Activated CD4-positive, alpha-beta memory T cell treated with anti-CD3 and anti-CD28 coated beads, Interleukin-2, amount 10 ng/mL, durations not matched to agents 7 days and 5 days (primary cell): ENCODE data around the gene ELP4. TPM values are rescaled to one million over a fixed set of nuclear protein-coding genes. Genes with fewer than 3 reads are reported as not detected.
"Not testable (repeated sequence)": the region's sequence is repeated elsewhere in the genome, so short reads cannot be mapped to it uniquely, and the experiment has no call there.

ENCODE experiments used
- CTCF ChIA-PET: fragments of 350-600 bp; sonication (Branson Sonifier 250); formaldehyde crosslinking; loops from one replicate; lab custom pipeline; 2021; ENCODE audit warnings: antibody characterized with exemption, inconsistent platforms; lab: Charles Lee
- POLR2A ChIA-PET: fragments of 350-600 bp; sonication (Branson Sonifier 250); formaldehyde crosslinking; loops from one replicate; lab custom pipeline; 2021; ENCODE audit warnings: antibody characterized with exemption; lab: Charles Lee
- DNase-seq: peaks from one replicate; pipeline ENCODE4 v3.0.0-alpha.2; 2020
- H3K27ac Mint-ChIP-seq: one replicate; pipeline ENCODE4 v1.8.0; 2021; ENCODE audit warnings: mild to moderate bottlenecking, mixed read lengths
- H3K27me3 Mint-ChIP-seq: one replicate; pipeline ENCODE4 v1.8.0; 2021; ENCODE audit warnings: mixed read lengths
- H3K36me3 Mint-ChIP-seq: one replicate; pipeline ENCODE4 v1.8.0; 2021; ENCODE audit warnings: low read depth, mixed read lengths
- H3K4me1 Mint-ChIP-seq: one replicate; pipeline ENCODE4 v1.8.0; 2021; ENCODE audit warnings: mixed read lengths
- H3K4me3 Mint-ChIP-seq: one replicate; pipeline ENCODE4 v1.8.0; 2021; ENCODE audit warnings: mild to moderate bottlenecking, mixed read lengths
- H3K9me3 Mint-ChIP-seq: one replicate; pipeline ENCODE4 v1.8.0; 2021; ENCODE audit warnings: mixed read lengths
- total RNA-seq, 2 experiments: library from RNA; stranded (reverse); gene quantifications; one replicate each; pipeline ENCODE4 v1.2.3, GENCODE V29; 2021

The ELP4 gene
- total RNA-seq, 2 experiments from 2014 or later: 19.0 to 19.9 TPM

- H3K27me3 Mint-ChIP-seq, H3K27ac Mint-ChIP-seq, POLR2A ChIA-PET, H3K4me3 Mint-ChIP-seq, DNase-seq, H3K4me1 Mint-ChIP-seq, H3K9me3 Mint-ChIP-seq, CTCF ChIA-PET, H3K36me3 Mint-ChIP-seq: not testable (repeated sequence)
These were observed 55.0 kb downstream of the ELP4 start for GRCh38 chr11:31564517-31564916.

DNA sequence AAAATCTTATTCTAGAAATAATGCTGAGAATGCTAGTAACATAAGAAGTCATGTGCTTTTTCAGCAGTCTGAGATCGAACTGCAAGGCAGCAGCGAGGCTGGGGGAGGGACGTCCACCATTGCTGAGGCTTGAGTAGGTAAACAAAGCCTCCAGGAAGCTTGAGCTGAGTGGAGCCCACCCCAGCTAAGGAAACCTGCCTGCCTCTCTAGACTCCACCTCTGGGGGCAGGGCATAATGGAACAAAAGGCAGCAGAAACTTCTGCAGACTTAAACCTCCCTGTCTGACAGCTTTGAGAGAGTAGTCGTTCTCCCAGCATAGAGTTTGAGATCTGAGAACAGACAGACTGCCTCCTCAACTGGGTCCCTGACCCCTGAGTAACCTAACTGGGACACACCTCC is 64.6 kb downstream of the ELP4 start:
- H3K27me3 Mint-ChIP-seq, DNase-seq, H3K4me3 Mint-ChIP-seq, H3K4me1 Mint-ChIP-seq, POLR2A ChIA-PET, H3K36me3 Mint-ChIP-seq, H3K27ac Mint-ChIP-seq: not testable (repeated sequence)
- CTCF ChIA-PET: interaction anchor here (0.7 kb wide), 1 partner anchor 16 kb away, joined by 3 read pairs; no protein-coding TSS in a partner anchor
- H3K9me3 Mint-ChIP-seq: peaks cover 14% of the 10 kb centered on the region

DNA sequence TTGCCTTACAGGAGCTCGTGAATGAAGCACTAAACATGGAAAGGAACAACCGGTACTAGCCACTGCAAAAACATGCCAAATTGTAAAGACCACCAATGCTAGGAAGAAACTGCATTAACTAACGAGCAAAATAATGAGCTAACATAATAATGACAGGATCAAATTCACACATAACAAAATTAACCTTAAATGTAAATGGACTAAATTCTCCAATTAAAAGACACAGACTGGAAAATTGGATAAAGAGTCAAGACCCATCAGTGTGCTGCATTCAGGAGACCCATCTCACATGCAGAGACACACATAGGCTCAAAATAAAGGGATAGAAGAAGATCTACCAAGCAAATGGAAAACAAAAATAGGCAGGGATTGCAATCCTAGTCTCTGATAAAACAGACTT is 66.2 kb downstream of the ELP4 start:
- DNase-seq, POLR2A ChIA-PET, H3K36me3 Mint-ChIP-seq, H3K27me3 Mint-ChIP-seq, H3K4me1 Mint-ChIP-seq, CTCF ChIA-PET, H3K4me3 Mint-ChIP-seq, H3K27ac Mint-ChIP-seq: not testable (repeated sequence)
- peaks cover 11% of the 10 kb centered on the region for H3K9me3 Mint-ChIP-seq

DNA sequence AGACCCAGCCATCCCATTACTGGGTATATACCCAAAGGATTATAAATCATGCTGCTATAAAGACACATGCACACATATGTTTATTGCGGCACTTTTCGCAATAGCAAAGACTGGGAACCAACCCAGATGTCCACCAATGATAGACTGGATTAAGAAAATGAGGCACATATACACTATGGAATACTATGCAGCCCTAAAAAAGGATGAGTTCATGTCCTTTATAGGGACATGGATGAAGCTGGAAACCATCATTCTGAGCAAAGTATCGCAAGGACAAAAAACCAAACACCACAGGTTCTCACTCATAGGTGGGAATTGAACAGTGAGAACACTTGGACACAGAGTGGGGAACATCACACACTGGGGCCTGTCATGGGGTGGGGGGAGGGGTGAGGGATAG is 69.8 kb downstream of the ELP4 start:
- H3K27me3 Mint-ChIP-seq, H3K36me3 Mint-ChIP-seq, DNase-seq, H3K27ac Mint-ChIP-seq, POLR2A ChIA-PET, H3K9me3 Mint-ChIP-seq, H3K4me1 Mint-ChIP-seq, CTCF ChIA-PET, H3K4me3 Mint-ChIP-seq: not testable (repeated sequence)

GRCh38 chr11:31582697-31583096 is 73.1 kb downstream of the ELP4 start:
- Mint-ChIP-seq H3K4me3 (no peak overlapping the region), H3K36me3 (no peaks in the 10 kb centered on the region), H3K4me1 (no peaks in the 10 kb centered on the region), H3K27me3 (no peaks in the 10 kb centered on the region), H3K27ac (no peak overlapping the region), H3K9me3 (no peaks in the 10 kb centered on the region)
- POLR2A ChIA-PET: no interaction called here
- no peak for DNase-seq
- CTCF ChIA-PET: no interaction called here

DNA sequence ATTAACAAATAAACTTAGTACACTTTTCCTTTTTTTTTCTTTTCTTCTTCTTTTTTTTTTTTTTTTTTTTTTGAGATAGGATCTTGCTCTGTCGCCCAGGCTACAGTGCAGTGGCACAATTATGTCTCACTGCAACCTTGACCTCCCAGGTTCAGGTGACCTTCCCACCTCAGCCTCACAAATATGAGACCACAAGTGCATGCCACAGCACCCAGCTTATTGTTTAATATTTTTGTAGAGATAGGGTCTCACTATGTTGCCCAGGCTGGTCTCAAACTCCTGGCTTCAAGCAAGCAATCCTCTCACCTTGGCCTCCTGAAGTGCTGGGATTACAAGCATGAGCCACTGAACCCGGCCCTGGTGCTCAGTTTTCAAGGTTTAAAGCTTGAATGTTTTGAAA is 88.9 kb downstream of the ELP4 start:
- CTCF ChIA-PET: no interaction called here
- POLR2A ChIA-PET: no interaction called here

GRCh38 chr11:31601635-31602282 is 92.2 kb downstream of the ELP4 start:
- ChIA-PET CTCF (no interaction called here), POLR2A (no interaction called here)
- H3K27ac Mint-ChIP-seq: no peak overlapping the region
- H3K4me3 Mint-ChIP-seq: no peak overlapping the region
- H3K9me3 Mint-ChIP-seq: no peaks in the 10 kb centered on the region
- H3K27me3 Mint-ChIP-seq: no peaks in the 10 kb centered on the region
- no peaks in the 10 kb centered on the region for H3K4me1 Mint-ChIP-seq
- peaks cover 4% of the 10 kb centered on the region for H3K36me3 Mint-ChIP-seq
- no peak for DNase-seq

More for the DNA sequence above, 88.9 kb downstream of the ELP4 start:
- H3K27me3 Mint-ChIP-seq: no peaks in the 10 kb centered on the region
- no peaks in the 10 kb centered on the region for H3K4me1 Mint-ChIP-seq
- no peak overlapping the region for H3K4me3 Mint-ChIP-seq
- H3K27ac Mint-ChIP-seq: no peak overlapping the region
- no peak for DNase-seq
- H3K36me3 Mint-ChIP-seq: peaks cover 4% of the 10 kb centered on the region
- H3K9me3 Mint-ChIP-seq: no peaks in the 10 kb centered on the region

DNA sequence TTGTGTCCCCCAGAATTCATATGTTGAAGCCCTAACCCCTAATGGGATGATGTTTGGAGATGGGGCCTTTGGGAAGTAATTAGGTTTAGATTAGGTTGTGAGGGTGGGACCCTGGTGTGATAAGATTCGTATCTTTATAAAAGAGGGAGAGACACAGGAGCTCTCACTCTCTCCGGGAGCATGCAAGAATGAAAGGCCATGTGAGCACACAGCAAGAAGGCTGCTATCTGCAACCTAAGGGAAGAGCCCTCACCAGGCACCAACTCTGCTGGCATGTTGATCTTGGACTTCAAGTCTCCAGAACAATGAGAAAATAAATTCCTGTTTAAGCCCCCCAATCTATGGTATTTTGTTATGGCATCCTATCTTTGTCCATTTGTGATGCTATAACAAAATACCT is 97.3 kb downstream of the ELP4 start:
- Mint-ChIP-seq H3K27me3 (no peaks in the 10 kb centered on the region), H3K27ac (no peak overlapping the region), H3K4me1 (no peaks in the 10 kb centered on the region), H3K4me3 (no peak overlapping the region), H3K36me3 (no peaks in the 10 kb centered on the region), H3K9me3 (no peaks in the 10 kb centered on the region)
- ChIA-PET POLR2A (no interaction called here), CTCF (no interaction called here)
- no peak for DNase-seq

GRCh38 chr11:31607914-31608313 is 98.3 kb downstream of the ELP4 start:
- POLR2A ChIA-PET: no interaction called here
- no peak overlapping the region for H3K4me3 Mint-ChIP-seq
- CTCF ChIA-PET: no interaction called here
- H3K9me3 Mint-ChIP-seq: no peaks in the 10 kb centered on the region
- H3K27ac Mint-ChIP-seq: no peak overlapping the region
- no peaks in the 10 kb centered on the region for H3K36me3 Mint-ChIP-seq
- no peaks in the 10 kb centered on the region for H3K4me1 Mint-ChIP-seq
- H3K27me3 Mint-ChIP-seq: no peaks in the 10 kb centered on the region
- DNase-seq: no peak

DNA sequence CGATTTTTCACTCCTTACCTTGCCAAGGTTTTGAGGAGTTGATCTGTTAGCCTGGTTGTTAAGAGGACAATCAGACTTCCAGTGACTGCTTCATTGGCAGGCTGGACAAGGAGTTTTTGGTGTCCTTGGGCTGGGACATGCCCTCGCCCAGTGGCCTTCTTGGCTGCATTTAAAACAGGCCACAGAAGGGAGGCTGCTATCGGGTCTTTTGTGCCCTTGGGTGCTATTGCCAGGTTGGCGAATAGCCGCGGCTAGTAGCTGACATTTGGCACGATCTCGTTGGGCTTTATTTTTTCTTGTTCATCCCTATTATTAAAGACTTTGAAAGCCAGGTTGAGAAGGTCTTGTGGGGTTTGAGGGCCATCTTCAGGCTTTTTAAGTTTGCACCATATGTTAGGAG is 99.4 kb downstream of the ELP4 start:
- H3K27ac Mint-ChIP-seq: no peak overlapping the region
- no peaks in the 10 kb centered on the region for H3K36me3 Mint-ChIP-seq
- ChIA-PET POLR2A (no interaction called here), CTCF (no interaction called here)
- H3K27me3 Mint-ChIP-seq: no peaks in the 10 kb centered on the region
- no peaks in the 10 kb centered on the region for H3K4me1 Mint-ChIP-seq
- H3K9me3 Mint-ChIP-seq: no peaks in the 10 kb centered on the region
- DNase-seq: no peak
- no peak overlapping the region for H3K4me3 Mint-ChIP-seq

- H3K27me3 Mint-ChIP-seq: no peaks in the 10 kb centered on the region
- DNase-seq: no peak
- H3K27ac Mint-ChIP-seq: no peak overlapping the region
- no peaks in the 10 kb centered on the region for H3K4me1 Mint-ChIP-seq
- no peak overlapping the region for H3K4me3 Mint-ChIP-seq
- ChIA-PET CTCF (no interaction called here), POLR2A (no interaction called here)
- no peaks in the 10 kb centered on the region for H3K9me3 Mint-ChIP-seq
- H3K36me3 Mint-ChIP-seq: no peaks in the 10 kb centered on the region
These were observed 101.0 kb downstream of the ELP4 start for GRCh38 chr11:31610544-31610943.

DNA sequence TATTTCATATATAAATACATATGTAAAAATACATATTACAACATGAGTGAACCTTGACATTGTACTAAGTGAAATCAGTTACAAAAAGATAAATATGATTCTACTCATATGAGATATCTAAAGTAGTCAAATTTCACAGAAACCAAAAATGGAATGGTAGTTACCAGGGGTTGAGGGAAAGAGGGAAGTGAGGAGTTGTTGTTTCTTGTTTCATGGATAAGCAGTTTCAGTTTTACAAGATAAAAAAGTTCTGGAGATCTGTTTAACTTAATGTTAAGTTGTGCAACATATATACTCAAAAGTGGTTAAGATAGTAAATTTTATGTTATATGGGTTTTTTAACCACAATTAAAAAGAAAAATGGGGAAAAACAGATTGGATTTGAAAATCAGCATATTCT is 107.7 kb downstream of the ELP4 start:
- H3K27ac Mint-ChIP-seq: no peak overlapping the region
- ChIA-PET POLR2A (no interaction called here), CTCF (no interaction called here)
- peaks cover 6% of the 10 kb centered on the region for H3K4me1 Mint-ChIP-seq
- no peaks in the 10 kb centered on the region for H3K9me3 Mint-ChIP-seq
- no peak overlapping the region for H3K4me3 Mint-ChIP-seq
- no peaks in the 10 kb centered on the region for H3K36me3 Mint-ChIP-seq
- no peaks in the 10 kb centered on the region for H3K27me3 Mint-ChIP-seq
- DNase-seq: no peak

DNA sequence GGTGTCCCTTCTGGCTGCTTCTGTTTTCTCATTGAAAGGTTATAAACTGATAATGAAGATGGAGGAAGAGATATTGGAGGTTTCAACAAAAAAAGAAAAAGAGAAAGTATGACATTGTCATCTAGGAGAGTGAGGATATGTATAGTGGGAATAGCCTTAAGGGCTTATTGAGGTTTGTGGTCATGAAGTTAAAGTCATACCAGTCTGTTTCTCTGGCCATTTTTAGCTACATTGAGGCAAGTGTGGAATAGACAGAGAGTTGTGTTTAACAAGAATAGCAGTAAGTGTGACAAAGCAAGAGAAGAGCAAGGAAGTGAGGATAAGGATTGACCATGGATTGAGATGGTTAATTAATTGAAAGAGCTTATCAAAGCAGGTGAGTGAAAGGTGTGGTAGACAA is 110.4 kb downstream of the ELP4 start:
- Mint-ChIP-seq H3K36me3 (no peaks in the 10 kb centered on the region), H3K4me1 (peaks cover 6% of the 10 kb centered on the region), H3K9me3 (no peaks in the 10 kb centered on the region), H3K27ac (no peak overlapping the region), H3K27me3 (no peaks in the 10 kb centered on the region), H3K4me3 (no peak overlapping the region)
- ChIA-PET CTCF (no interaction called here), POLR2A (no interaction called here)
- DNase-seq: no peak

DNA sequence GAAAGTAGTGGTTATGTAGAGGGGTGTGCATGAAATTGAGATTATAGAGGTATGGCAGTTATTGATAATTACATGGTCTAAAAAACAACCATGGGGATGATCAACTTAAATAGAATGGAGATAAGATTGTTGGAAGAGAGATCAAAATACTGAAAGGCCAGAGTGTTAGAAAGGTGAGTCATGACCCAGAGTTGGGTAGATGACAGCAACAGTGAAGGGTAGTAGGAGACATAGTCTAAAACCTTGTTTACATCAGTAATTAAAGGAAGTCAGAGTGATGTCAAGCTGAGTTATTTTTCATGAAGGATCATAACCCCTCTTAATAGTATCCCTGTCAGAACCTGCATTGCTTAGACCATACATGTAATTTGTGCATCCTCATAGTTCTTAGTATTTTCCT is 110.9 kb downstream of the ELP4 start:
- Mint-ChIP-seq H3K4me1 (peaks cover 6% of the 10 kb centered on the region), H3K27ac (no peak overlapping the region), H3K4me3 (no peak overlapping the region), H3K27me3 (no peaks in the 10 kb centered on the region), H3K9me3 (no peaks in the 10 kb centered on the region), H3K36me3 (no peaks in the 10 kb centered on the region)
- ChIA-PET POLR2A (no interaction called here), CTCF (no interaction called here)
- no peak for DNase-seq
